ENCODE data around the gene SRPK3. TPM values are rescaled to one million over a fixed set of nuclear protein-coding genes. Genes with fewer than 3 reads are reported as not detected.
"Not testable (repeated sequence)": the region's sequence is repeated elsewhere in the genome, so short reads cannot be mapped to it uniquely, and the experiment has no call there.

The SRPK3 gene
- total RNA-seq, 1 donor from 2014 or later: 81.4 TPM

GRCh38 chrX:153745067-153745433 lies 35.8 kb upstream of the SRPK3 start:
- DNase-seq: not testable (repeated sequence)

GRCh38 chrX:153746359-153746758 lies 34.5 kb upstream of the SRPK3 start:
- no peak for DNase-seq

- DNase-seq: not testable (repeated sequence)
Observed at GRCh38 chrX:153746991-153747390, 33.9 kb upstream of the SRPK3 start.

GRCh38 chrX:153749017-153749416 lies 31.8 kb upstream of the SRPK3 start:
- DNase-seq: not testable (repeated sequence)

- DNase-seq: no peak
Observed at GRCh38 chrX:153750127-153750774, 30.6 kb upstream of the SRPK3 start.

GRCh38 chrX:153755136-153755535 lies 25.7 kb upstream of the SRPK3 start:
- no peak for DNase-seq

GRCh38 chrX:153761863-153762262 lies 19.0 kb upstream of the SRPK3 start:
- DNase-seq: no peak

- no peak for DNase-seq
Observed at GRCh38 chrX:153762626-153763173, 18.1 kb upstream of the SRPK3 start.

GRCh38 chrX:153763298-153763932 lies 17.4 kb upstream of the SRPK3 start:
- no peak for DNase-seq

GRCh38 chrX:153763989-153764755 lies 16.7 kb upstream of the SRPK3 start, which contains the start of gene PLXNB3:
Gene PLXNB3 (plus strand): TSS chrX:153764249. CDS start chrX:153765536, 1,287 bp downstream.
- peak; percentile 76 for DNase-seq

GRCh38 chrX:153764786-153765137 lies 16.1 kb upstream of the SRPK3 start:
- DNase-seq: no peak

- peak; percentile 22 for DNase-seq
Observed at GRCh38 chrX:153765138-153766079, 15.4 kb upstream of the SRPK3 start.

- DNase-seq: peak; percentile 30
Observed at GRCh38 chrX:153766098-153766817, 14.6 kb upstream of the SRPK3 start.

- DNase-seq: no peak
Observed at GRCh38 chrX:153766871-153767673, 13.8 kb upstream of the SRPK3 start.

- no peak for DNase-seq
Observed at GRCh38 chrX:153767674-153768055, 13.2 kb upstream of the SRPK3 start.

GRCh38 chrX:153768311-153769157 lies 12.3 kb upstream of the SRPK3 start:
- no peak for DNase-seq

- DNase-seq: no peak
Observed at GRCh38 chrX:153769158-153769864, 11.5 kb upstream of the SRPK3 start.

GRCh38 chrX:153769865-153770600 lies 10.8 kb upstream of the SRPK3 start:
- no peak for DNase-seq

Measured in tongue (tissue), 2 donors.